Spleen (tissue), 7 donors: ENCODE measurements around the gene STK4.

ENCODE experiments used
- CTCF ChIP-seq, 11 experiments: fragments of 200-600 bp in 7 of 11; fragments of 450-650 bp in 4 of 11; sonication (generic) in 4 of 11; IDR thresholded peaks in 8 of 11; conservative IDR thresholded peaks in 3 of 11; 1 replicate in 7 of 11; 2 replicates in 4 of 11; pipeline versions ENCODE4 v1.4.0 to v1.8.0; 2016 to 2021; ENCODE audit warnings: antibody characterized with exemption in 11 of 11, inconsistent platforms in 4 of 11, mild to moderate bottlenecking in 1 of 11
- POLR2A ChIP-seq, 3 donors: fragments of 450-650 bp; IDR thresholded peaks; one replicate each; pipeline ENCODE4 v1.5.1; 2017; ENCODE audit warnings: antibody characterized with exemption in 3 of 3, mild to moderate bottlenecking in 1 of 3
- POLR2AphosphoS5 ChIP-seq, 3 donors: sonication (generic); formaldehyde crosslinking; IDR thresholded peaks; one replicate each; pipeline ENCODE4 v1.5.1; 2017; ENCODE audit warnings: antibody characterized with exemption in 3 of 3
- donor health status: DM: no; HTN: no; CAD: no; lungs with moderate emphysema.
- donor health status: DM: no; HTN: no; CAD: no.
- donor health status: DM: no; HTN: no; CAD: no.

GRCh38 chr20:45096781-45097180 lies 130.5 kb downstream of the STK4 start:
- TF ChIP-seq CTCF (IDR thresholded peaks at IDR 0.05 in 8 of 11, conservative IDR thresholded peaks at IDR 0.05 in 3 of 11) (no peak), POLR2AphosphoS5 (IDR thresholded peaks at IDR 0.05) (peak in 1 of 3 donors; percentile 8), POLR2A (IDR thresholded peaks at IDR 0.05) (no peak)
